ENCODE data around the gene HOXC9. TPM values are rescaled to one million over a fixed set of nuclear protein-coding genes. Genes with fewer than 3 reads are reported as not detected.

Gene HOXC9
- polyA plus RNA-seq, 1 of the 3 experiments (the other 2 are of a cell fraction), result 1.9 TPM

- WGBS (ENCODE audit: low lambda C conversion rate), result 22% methylated on average over 17 of the region's 21 CpGs
- TF ChIP-seq FOSL2 (IDR thresholded peaks at IDR 0.05; ENCODE audit: borderline replicate concordance, low read depth), result no peak
- TF ChIP-seq EZH2phosphoT487 (IDR thresholded peaks at IDR 0.05; ENCODE audit: borderline replicate concordance, low read depth), result 0 out of 2 replicates have a peak, but pooled peaks have one; percentile 12
- no peaks in the 10 kb centered on the region for H3K36me3 ChIP-seq (replicated peaks in 1 of 2; ENCODE audit: control insufficient read depth in 1 of 2, insufficient read depth in 2 of 2, low read length in 1 of 2)
- POLR2A ChIA-PET, result interaction anchor here (0.6 kb wide), 1 partner anchor 78 kb away, joined by 3 read pairs; no protein-coding TSS in a partner anchor
- CTCF ChIA-PET, result interaction anchor here (0.8 to 12.7 kb wide), 6 partner anchors 10 to 238 kb away, joined by 3 to 134 read pairs (median 4); partner anchors contain the start of genes HOXC10 and HOXC9
- H3K4me2 ChIP-seq, result no peak overlapping the region
- H3K9ac ChIP-seq, result no peak overlapping the region
- DNase-seq, result no peak
- no peak overlapping the region for H2AFZ ChIP-seq (ENCODE audit: low read depth)
- H3K27ac ChIP-seq (ENCODE audit: low read depth in 2 of 2, low read length in 1 of 2), result no peak overlapping the region
- no peaks in the 10 kb centered on the region for H3K9me3 ChIP-seq
- no peaks in the 10 kb centered on the region for H3K79me2 ChIP-seq (ENCODE audit: insufficient read depth)
- H3K27me3 ChIP-seq (ENCODE audit: insufficient read depth), result peaks cover 98% of the 10 kb centered on the region
- H4K20me1 ChIP-seq (ENCODE audit: insufficient read depth), result 0 out of 2 replicates have a peak, but pooled peaks cover 2% of the 10 kb centered on the region
- H3F3A ChIP-seq (replicated peaks; ENCODE audit: insufficient read depth), result peaks cover 3% of the 10 kb centered on the region
- no peak overlapping the region for H3K4me3 ChIP-seq (ENCODE audit: low read depth in 2 of 2, low read length in 1 of 2)
- H3K4me1 ChIP-seq (ENCODE audit: control insufficient read depth in 1 of 2, insufficient read depth in 2 of 2, low read depth in 1 of 2, low read length in 1 of 2), result peaks cover 0 to 2% of the 10 kb centered on the region in 2 experiments; a peak in 2 of 4 replicates
- H3K9me2 ChIP-seq, result no peaks in the 10 kb centered on the region
These were observed 23.7 kb upstream of the HOXC9 start for GRCh38 chr12:53976172-53976822.

GRCh38 chr12:53976823-53977595 is 23.0 kb upstream of the HOXC9 start:
- H3K27me3 ChIP-seq (ENCODE audit: insufficient read depth), result peaks cover 98% of the 10 kb centered on the region
- no peak overlapping the region for H2AFZ ChIP-seq (ENCODE audit: low read depth)
- no peak overlapping the region for H3K4me3 ChIP-seq (ENCODE audit: low read depth in 2 of 2, low read length in 1 of 2)
- CTCF ChIA-PET, result interaction anchor here (0.7 to 12.7 kb wide), 6 partner anchors 11 to 237 kb away, joined by 3 to 134 read pairs (median 5); partner anchors contain the start of genes HOXC10 and HOXC12
- H3K4me1 ChIP-seq (ENCODE audit: control insufficient read depth in 1 of 2, insufficient read depth in 2 of 2, low read depth in 1 of 2, low read length in 1 of 2), result peaks cover 0 to 2% of the 10 kb centered on the region in 2 experiments; a peak in 2 of 4 replicates
- H4K20me1 ChIP-seq (ENCODE audit: insufficient read depth), result 0 out of 2 replicates have a peak, but pooled peaks cover 2% of the 10 kb centered on the region
- H3K36me3 ChIP-seq (replicated peaks in 1 of 2; ENCODE audit: control insufficient read depth in 1 of 2, insufficient read depth in 2 of 2, low read length in 1 of 2), result no peaks in the 10 kb centered on the region
- H3K9ac ChIP-seq, result no peak overlapping the region
- no peaks in the 10 kb centered on the region for H3K9me3 ChIP-seq
- H3K9me2 ChIP-seq, result no peaks in the 10 kb centered on the region
- TF ChIP-seq TCF12 (IDR thresholded peaks at IDR 0.05), result no peak
- TF ChIP-seq YY1 (IDR thresholded peaks at IDR 0.05; ENCODE audit: low read depth), result no peak
- TF ChIP-seq SMC3 (IDR thresholded peaks at IDR 0.05; ENCODE audit: low read depth, low read length), result no peak
- no peak for TF ChIP-seq EZH2phosphoT487 (IDR thresholded peaks at IDR 0.05; ENCODE audit: borderline replicate concordance, low read depth)
- no peak for TF ChIP-seq RFX5 (IDR thresholded peaks at IDR 0.05; ENCODE audit: low read length)
- TF ChIP-seq POLR2AphosphoS5 (IDR thresholded peaks at IDR 0.05; ENCODE audit: low read depth, low read length), result no peak
- no peak for TF ChIP-seq FOXM1 (IDR thresholded peaks at IDR 0.05; ENCODE audit: low read depth)
- no peak for TF ChIP-seq MXI1 (IDR thresholded peaks at IDR 0.05; ENCODE audit: low read depth, low read length)
- TF ChIP-seq ELF1 (IDR thresholded peaks at IDR 0.05), result no peak
- POLR2A ChIA-PET, result interaction anchor here (0.6 kb wide), 1 partner anchor 78 kb away, joined by 3 read pairs; no protein-coding TSS in a partner anchor
- H3K79me2 ChIP-seq (ENCODE audit: insufficient read depth), result no peaks in the 10 kb centered on the region
- 17% methylated on average over 9 of the region's 9 CpGs for WGBS (ENCODE audit: low lambda C conversion rate)
- no peak for DNase-seq
- peaks cover 3% of the 10 kb centered on the region for H3F3A ChIP-seq (replicated peaks; ENCODE audit: insufficient read depth)
- H3K27ac ChIP-seq (ENCODE audit: low read depth in 2 of 2, low read length in 1 of 2), result no peak overlapping the region
- H3K4me2 ChIP-seq, result no peak overlapping the region

Measured in SK-N-SH (cell line).